Measurements from ENCODE around the gene WASF2. TPM values are rescaled to one million over a fixed set of nuclear protein-coding genes. Genes with fewer than 3 reads are reported as not detected.
A peak's percentile ranks its signal among the peaks of the same experiment; 100 is the strongest.

Gene WASF2
- total RNA-seq, 2 experiments from 2014 or later: 119 to 121 TPM

DNA sequence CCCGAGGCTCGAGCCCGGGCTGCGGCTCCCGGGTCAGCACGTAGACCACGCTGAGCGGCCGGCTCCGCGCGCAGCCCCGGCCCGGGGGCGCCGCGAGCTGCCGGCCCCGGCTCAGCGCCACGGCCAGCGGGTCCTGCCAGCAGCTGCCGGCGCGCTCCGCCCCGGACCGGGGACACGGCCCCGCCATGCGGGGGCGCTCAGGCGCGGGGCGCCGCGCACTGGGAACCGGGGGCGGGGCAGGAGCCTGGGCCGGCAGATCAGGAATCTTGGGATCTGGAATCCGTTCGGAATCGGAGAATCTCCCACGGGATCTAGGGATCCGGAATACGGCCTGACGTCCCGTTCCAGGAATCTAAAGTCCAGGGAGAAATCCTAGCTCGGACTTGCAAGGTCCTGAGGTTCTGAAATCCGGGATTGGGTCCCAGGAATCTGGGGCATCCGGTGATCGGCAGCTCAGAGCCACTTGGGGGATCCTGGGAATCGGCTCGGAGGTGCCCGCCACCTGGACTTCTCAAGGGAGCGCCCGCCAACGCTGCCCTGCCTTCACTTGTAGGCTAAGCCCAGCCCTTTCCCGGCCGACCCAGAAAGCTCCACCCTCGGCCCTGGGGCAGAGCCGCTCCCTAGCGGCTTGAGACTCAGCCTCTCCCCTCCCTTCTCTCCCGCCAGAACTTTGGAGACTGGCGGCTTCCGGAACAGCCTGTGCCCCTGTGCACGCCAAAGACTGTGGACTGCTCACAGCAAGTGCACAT, 123.4 kb downstream of the WASF2 start, which contains the start of gene MAP3K6:
MAP3K6 (minus strand) TSS at position 551 of the 749 bp plus-strand sequence; CDS start at position 187, 364 bp downstream.
- DNase-seq (peak in 4 of 14 experiments; percentile 42 to 73 (median 62)), ATAC-seq (ENCODE audit: poor library complexity) (peak; percentile 45)
- Mint-ChIP-seq H3K27me3 (no peaks in the 10 kb centered on the region), H3K36me3 (ENCODE audit: low read depth) (no peaks in the 10 kb centered on the region), H3K27ac (peak within 1 kb of the TSS; percentile 43), H3K9me3 (no peaks in the 10 kb centered on the region), H3K4me3 (peak within 1 kb of the TSS; percentile 88), H3K4me1 (ENCODE audit: low read depth) (peaks cover 46% of the 10 kb centered on the region)
- no peaks in the 10 kb centered on the region for H3K36me3 ChIP-seq (ENCODE audit: insufficient read depth, low read length)
- POLR2A ChIA-PET: interaction anchor here (0.5 to 2.5 kb wide), 11 partner anchors 8 to 1619 kb away, joined by 3 to 30 read pairs (median 4); partner anchors contain the start of genes CD164L2 and FCN3
- H3K27me3 ChIP-seq (ENCODE audit: control insufficient read depth in 1 of 2, insufficient read depth in 2 of 2, low read length in 2 of 2): no peaks in the 10 kb centered on the region
- CTCF ChIA-PET: interaction anchor here (0.5 to 3.3 kb wide), 22 partner anchors 10 to 865 kb away, joined by 3 to 33 read pairs (median 3); partner anchors contain the start of gene AHDC1
- H3K4me3 ChIP-seq (ENCODE audit: low read length): peak within 1 kb of the TSS; percentile 70
- TF ChIP-seq, protein P1, sequence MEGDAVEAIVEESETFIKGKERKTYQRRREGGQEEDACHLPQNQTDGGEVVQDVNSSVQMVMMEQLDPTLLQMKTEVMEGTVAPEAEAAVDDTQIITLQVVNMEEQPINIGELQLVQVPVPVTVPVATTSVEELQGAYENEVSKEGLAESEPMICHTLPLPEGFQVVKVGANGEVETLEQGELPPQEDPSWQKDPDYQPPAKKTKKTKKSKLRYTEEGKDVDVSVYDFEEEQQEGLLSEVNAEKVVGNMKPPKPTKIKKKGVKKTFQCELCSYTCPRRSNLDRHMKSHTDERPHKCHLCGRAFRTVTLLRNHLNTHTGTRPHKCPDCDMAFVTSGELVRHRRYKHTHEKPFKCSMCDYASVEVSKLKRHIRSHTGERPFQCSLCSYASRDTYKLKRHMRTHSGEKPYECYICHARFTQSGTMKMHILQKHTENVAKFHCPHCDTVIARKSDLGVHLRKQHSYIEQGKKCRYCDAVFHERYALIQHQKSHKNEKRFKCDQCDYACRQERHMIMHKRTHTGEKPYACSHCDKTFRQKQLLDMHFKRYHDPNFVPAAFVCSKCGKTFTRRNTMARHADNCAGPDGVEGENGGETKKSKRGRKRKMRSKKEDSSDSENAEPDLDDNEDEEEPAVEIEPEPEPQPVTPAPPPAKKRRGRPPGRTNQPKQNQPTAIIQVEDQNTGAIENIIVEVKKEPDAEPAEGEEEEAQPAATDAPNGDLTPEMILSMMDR (IDR thresholded peaks at IDR 0.05): no peak
- H3K27ac ChIP-seq (ENCODE audit: low read depth in 1 of 2, low read length in 2 of 2): no peak within 1 kb of the TSS
- no peaks in the 10 kb centered on the region for H3K9me3 ChIP-seq (ENCODE audit: control insufficient read depth in 1 of 2, insufficient read depth in 1 of 2, low read length in 2 of 2)
- peaks cover 43% of the 10 kb centered on the region for H3K4me1 ChIP-seq (ENCODE audit: insufficient read depth, low read length)
- intact Hi-C loops (cut with DNase I, micrococcal nuclease): loop anchor here in 1 of 2 experiments (5.0 kb wide), 1 partner anchor 44 kb away; the partner anchor contains the start of gene TMEM222

DNA sequence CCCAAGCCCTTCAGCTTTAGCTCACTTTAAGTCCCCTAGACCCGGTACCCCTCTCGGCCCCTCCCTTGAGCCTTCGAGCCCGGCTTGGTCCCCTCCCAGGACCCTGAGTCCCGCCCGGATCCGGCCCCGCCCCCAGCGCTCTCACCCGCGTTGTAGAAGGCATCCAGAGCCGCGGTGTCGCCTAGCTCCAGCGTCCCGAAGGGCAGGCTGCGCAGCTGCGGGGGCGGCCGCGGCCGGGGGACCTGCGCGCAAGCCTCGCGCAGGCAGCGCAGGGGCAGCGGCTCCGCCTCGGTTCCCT, 123.9 kb downstream of the WASF2 start:
- no peak overlapping the region for H3K27ac ChIP-seq (ENCODE audit: low read depth in 1 of 2, low read length in 2 of 2)
- no peaks in the 10 kb centered on the region for H3K27me3 Mint-ChIP-seq
- ATAC-seq (ENCODE audit: poor library complexity): peak; percentile 56
- no peaks in the 10 kb centered on the region for H3K36me3 Mint-ChIP-seq (ENCODE audit: low read depth)
- no peaks in the 10 kb centered on the region for H3K27me3 ChIP-seq (ENCODE audit: control insufficient read depth in 1 of 2, insufficient read depth in 2 of 2, low read length in 2 of 2)
- no peaks in the 10 kb centered on the region for H3K36me3 ChIP-seq (ENCODE audit: insufficient read depth, low read length)
- TF ChIP-seq, protein P1 (IDR thresholded peaks at IDR 0.05): no peak
- peaks cover 44% of the 10 kb centered on the region for H3K4me1 ChIP-seq (ENCODE audit: insufficient read depth, low read length)
- ChIA-PET CTCF (interaction anchor here (0.5 to 3.3 kb wide), 21 partner anchors 9 to 865 kb away, joined by 3 to 33 read pairs (median 3); partner anchors contain the start of gene AHDC1), POLR2A (interaction anchor here (0.5 to 2.5 kb wide), 14 partner anchors 9 to 1619 kb away, joined by 3 to 30 read pairs (median 3); partner anchors contain the start of genes CD164L2, FCN3 and WASF2)
- H3K9me3 Mint-ChIP-seq: no peaks in the 10 kb centered on the region
- H3K27ac Mint-ChIP-seq: peak overlapping the region; percentile 43
- peak overlapping the region; percentile 88 for H3K4me3 Mint-ChIP-seq
- peak overlapping the region; percentile 70 for H3K4me3 ChIP-seq (ENCODE audit: low read length)
- peak in 12 of 14 experiments; percentile 40 to 82 (median 66) for DNase-seq
- H3K4me1 Mint-ChIP-seq (ENCODE audit: low read depth): peaks cover 46% of the 10 kb centered on the region
- no peaks in the 10 kb centered on the region for H3K9me3 ChIP-seq (ENCODE audit: control insufficient read depth in 1 of 2, insufficient read depth in 1 of 2, low read length in 2 of 2)
- intact Hi-C loops (cut with DNase I, micrococcal nuclease): loop anchor here in 1 of 2 experiments (5.0 kb wide), 1 partner anchor 44 kb away; the partner anchor contains the start of gene TMEM222

DNA sequence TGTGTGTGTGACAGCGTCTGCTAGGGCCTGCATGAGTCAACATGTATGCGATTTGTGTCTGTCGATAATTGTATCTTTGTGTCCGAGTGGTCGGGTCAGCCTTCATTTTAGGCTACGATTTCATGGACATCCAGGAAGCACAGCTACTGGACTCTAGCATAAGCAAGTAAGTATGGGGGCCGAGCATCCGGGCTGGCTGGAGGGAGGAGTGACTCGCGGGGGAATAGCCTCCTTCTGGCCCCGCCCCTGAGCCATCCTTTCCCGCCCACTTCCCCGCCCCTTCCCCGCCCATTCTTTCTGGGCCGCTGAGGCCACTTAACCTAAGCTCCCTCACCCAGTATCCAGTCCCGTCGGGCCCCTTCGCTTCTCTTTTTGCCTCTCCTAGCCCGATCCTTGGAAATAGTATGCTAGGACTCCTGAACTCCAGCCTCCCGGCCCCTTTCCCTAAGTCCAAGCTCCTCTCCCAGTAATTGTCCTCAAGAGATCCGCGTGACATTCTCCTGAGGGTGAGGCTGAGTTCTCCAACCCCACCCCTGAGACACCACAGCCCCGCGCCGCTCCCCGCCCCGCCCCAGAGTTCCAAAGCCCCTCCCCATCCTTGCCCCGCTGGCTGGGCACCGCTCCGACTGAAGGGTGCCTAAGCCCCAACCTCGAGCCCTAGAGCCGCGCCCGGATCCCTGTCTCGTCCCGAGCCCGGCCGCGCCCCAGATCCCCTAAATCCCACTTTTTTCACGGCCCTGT, 124.4 kb downstream of the WASF2 start:
- intact Hi-C loops (cut with DNase I, micrococcal nuclease): loop anchor here (2.0 to 5.0 kb wide), 3 partner anchors 23 to 43 kb away; partner anchors contain the start of genes GPR3 (in 1 of the 2), SYTL1 (in 1 of the 2) and TMEM222 (in 1 of the 2)
- Mint-ChIP-seq H3K4me3 (peak overlapping the region; percentile 88), H3K27ac (peak overlapping the region; percentile 43), H3K4me1 (ENCODE audit: low read depth) (peaks cover 49% of the 10 kb centered on the region), H3K9me3 (no peaks in the 10 kb centered on the region), H3K27me3 (no peaks in the 10 kb centered on the region), H3K36me3 (ENCODE audit: low read depth) (no peaks in the 10 kb centered on the region)
- ChIA-PET CTCF (interaction anchor here (0.5 to 3.3 kb wide), 21 partner anchors 9 to 864 kb away, joined by 3 to 33 read pairs (median 4); no protein-coding TSS in a partner anchor), POLR2A (interaction anchor here (0.5 to 2.5 kb wide), 13 partner anchors 9 to 1620 kb away, joined by 3 to 30 read pairs (median 3); partner anchors contain the start of genes CD164L2, FCN3 and WASF2)
- TF ChIP-seq, protein P1 (IDR thresholded peaks at IDR 0.05): no peak
- H3K36me3 ChIP-seq (ENCODE audit: insufficient read depth, low read length): no peaks in the 10 kb centered on the region
- peaks cover 49% of the 10 kb centered on the region for H3K4me1 ChIP-seq (ENCODE audit: insufficient read depth, low read length)
- ATAC-seq (ENCODE audit: poor library complexity): peak; percentile 72
- H3K9me3 ChIP-seq (ENCODE audit: control insufficient read depth in 1 of 2, insufficient read depth in 1 of 2, low read length in 2 of 2): no peaks in the 10 kb centered on the region
- no peak overlapping the region for H3K27ac ChIP-seq (ENCODE audit: low read depth in 1 of 2, low read length in 2 of 2)
- DNase-seq: peak; percentile 62 to 89 (median 78)
- peak overlapping the region; percentile 70 for H3K4me3 ChIP-seq (ENCODE audit: low read length)
- H3K27me3 ChIP-seq (ENCODE audit: control insufficient read depth in 1 of 2, insufficient read depth in 2 of 2, low read length in 2 of 2): no peaks in the 10 kb centered on the region

All from CD4-positive, alpha-beta T cell (primary cell).